H9 (cell line): ENCODE results near the gene DDIT4. TPM values are rescaled to one million over a fixed set of nuclear protein-coding genes. Genes with fewer than 3 reads are reported as not detected.
A peak's percentile ranks its signal among the peaks of the same experiment; 100 is the strongest.

Experiments used
- DNase-seq: peaks from one replicate; pipeline ENCODE4 v3.0.0-alpha.2; 2017
- H2AFZ ChIP-seq: one replicate; pipeline ENCODE4 v1.6.1; 2013; ENCODE audit warnings: mild to moderate bottlenecking, low read length, control low read depth, moderate library complexity
- H2AK5ac ChIP-seq: 2 replicates; pipeline ENCODE4 v1.6.1; 2013; ENCODE audit warnings: low read length, control low read depth, mixed read lengths; ENCODE audit not compliant: insufficient read length
- H2BK120ac ChIP-seq: one replicate; pipeline ENCODE4 v1.6.1; 2013; ENCODE audit warnings: low read depth, mild to moderate bottlenecking, low read length, control low read depth, inconsistent platforms; ENCODE audit not compliant: poor library complexity, severe bottlenecking
- H2BK12ac ChIP-seq: 2 replicates; pipeline ENCODE4 v1.6.1; 2013; ENCODE audit warnings: low read length, control low read depth, mixed read lengths, low read depth; ENCODE audit not compliant: insufficient read length
- H2BK15ac ChIP-seq: 2 replicates; pipeline ENCODE4 v1.6.1; 2013; ENCODE audit warnings: low read depth, low read length, control low read depth
- H2BK20ac ChIP-seq: one replicate; pipeline ENCODE4 v1.6.1; 2013; ENCODE audit warnings: low read depth, mild to moderate bottlenecking, low read length, control low read depth, inconsistent platforms; ENCODE audit not compliant: poor library complexity, severe bottlenecking
- H2BK5ac ChIP-seq: 2 replicates; pipeline ENCODE4 v1.6.1; 2013; ENCODE audit warnings: low read length, control low read depth, mixed read lengths; ENCODE audit not compliant: insufficient read length
- H3K14ac ChIP-seq: 2 replicates; pipeline ENCODE4 v1.6.1; 2013; ENCODE audit warnings: low read length, control low read depth; ENCODE audit not compliant: insufficient read depth
- H3K18ac ChIP-seq: 2 replicates; pipeline ENCODE4 v1.6.1; 2013; ENCODE audit warnings: low read depth, mild to moderate bottlenecking, mixed read lengths, low read length, control low read depth; ENCODE audit not compliant: insufficient read length
- H3K23ac ChIP-seq: 2 replicates; pipeline ENCODE4 v1.6.1; 2013; ENCODE audit warnings: low read length, control low read depth, mixed read lengths, low read depth; ENCODE audit not compliant: insufficient read length
- H3K23me2 ChIP-seq: 2 replicates; pipeline ENCODE4 v1.6.1; 2013; ENCODE audit warnings: low read depth, mild to moderate bottlenecking, mixed read lengths, low read length, control low read depth; ENCODE audit not compliant: insufficient read length, poor library complexity, severe bottlenecking
- H3K27ac ChIP-seq: 2 replicates; pipeline ENCODE4 v1.5.1; 2013; ENCODE audit warnings: low read length, control low read depth, mixed read lengths, low read depth; ENCODE audit not compliant: insufficient read length
- H3K27me3 ChIP-seq: 2 replicates; pipeline ENCODE4 v1.6.1; 2013; ENCODE audit warnings: low read length, control low read depth, inconsistent platforms; ENCODE audit not compliant: insufficient read depth
- H3K4ac ChIP-seq: 2 replicates; pipeline ENCODE4 v1.6.1; 2013; ENCODE audit warnings: low read depth, mild to moderate bottlenecking, control low read depth, inconsistent platforms, low read length, moderate library complexity
- H3K4me1 ChIP-seq: 2 replicates; pipeline ENCODE4 v1.6.1; 2013; ENCODE audit warnings: low read length, control low read depth, inconsistent platforms; ENCODE audit not compliant: insufficient read depth
- H3K4me2 ChIP-seq: 2 replicates; pipeline ENCODE4 v1.6.1; 2013; ENCODE audit warnings: low read length, control low read depth, mixed read lengths; ENCODE audit not compliant: insufficient read length, insufficient read depth
- H3K56ac ChIP-seq: 2 replicates; pipeline ENCODE4 v1.6.1; 2013; ENCODE audit warnings: low read depth, mild to moderate bottlenecking, mixed read lengths, low read length, control low read depth; ENCODE audit not compliant: insufficient read length
- H3K79me1 ChIP-seq: 2 replicates; pipeline ENCODE4 v1.6.1; 2013; ENCODE audit warnings: low read depth, mild to moderate bottlenecking, moderate library complexity, low read length, control low read depth, inconsistent platforms; ENCODE audit not compliant: insufficient read depth, poor library complexity, severe bottlenecking
- H3K79me2 ChIP-seq: 2 replicates; pipeline ENCODE4 v1.6.1; 2013; ENCODE audit warnings: low read length, control low read depth, inconsistent platforms; ENCODE audit not compliant: insufficient read depth
- H3K9ac ChIP-seq: 2 replicates; pipeline ENCODE4 v1.6.1; 2013; ENCODE audit warnings: low read length, control low read depth, mixed read lengths; ENCODE audit not compliant: insufficient read length; ENCODE audit errors: extremely low read depth
- H3K9me3 ChIP-seq: one replicate; pipeline ENCODE4 v1.6.1; 2013; ENCODE audit warnings: low read depth, low read length, inconsistent platforms; ENCODE audit not compliant: control insufficient read depth
- H3T11ph ChIP-seq: one replicate; pipeline ENCODE4 v1.6.1; 2013; ENCODE audit warnings: mild to moderate bottlenecking, low read length, control low read depth, inconsistent platforms
- H4K20me1 ChIP-seq: one replicate; pipeline ENCODE4 v1.6.1; 2013; ENCODE audit not compliant: control insufficient read depth, insufficient read length, insufficient read depth
- H4K5ac ChIP-seq: 2 replicates; pipeline ENCODE4 v1.6.1; 2013; ENCODE audit warnings: low read depth, mild to moderate bottlenecking, mixed read lengths, low read length, control low read depth; ENCODE audit not compliant: insufficient read length
- H4K8ac ChIP-seq: replicated peaks from 2 replicates; pipeline ENCODE4 v1.6.1; 2013; ENCODE audit warnings: low read length, control low read depth, mixed read lengths, low read depth; ENCODE audit not compliant: insufficient read length
- H4K91ac ChIP-seq: 2 replicates; pipeline ENCODE4 v1.6.1; 2013; ENCODE audit warnings: low read depth, mild to moderate bottlenecking, moderate library complexity, mixed read lengths, low read length, control low read depth; ENCODE audit not compliant: insufficient read length
- H3K27ac Mint-ChIP-seq, 3 experiments: 2 replicates in 2 of 3; 3 replicates in 1 of 3; pipeline ENCODE4 v1.8.0; 2020 to 2021; ENCODE audit warnings: mixed read lengths in 3 of 3, mild to moderate bottlenecking in 1 of 3, moderate library complexity in 1 of 3
- H3K27me3 Mint-ChIP-seq: 2 replicates; pipeline ENCODE4 v1.8.0; 2021; ENCODE audit warnings: low read depth, mild to moderate bottlenecking, moderate library complexity, mixed read lengths
- H3K36me3 Mint-ChIP-seq, 3 experiments: 2 replicates in 2 of 3; 3 replicates in 1 of 3; pipeline ENCODE4 v1.8.0; 2020 to 2021; ENCODE audit warnings: low read depth in 3 of 3, mixed read lengths in 3 of 3; ENCODE audit not compliant: insufficient read depth in 1 of 3
- H3K4me1 Mint-ChIP-seq, 2 experiments: 2 replicates each; pipeline ENCODE4 v1.8.0; 2020; ENCODE audit warnings: mixed read lengths in 2 of 2
- H3K4me3 Mint-ChIP-seq, 2 experiments: 2 replicates in 1 of 2; 3 replicates in 1 of 2; pipeline ENCODE4 v1.8.0; 2020 to 2021; ENCODE audit warnings: mild to moderate bottlenecking in 2 of 2, mixed read lengths in 2 of 2, moderate library complexity in 1 of 2
- H3K9me3 Mint-ChIP-seq, 2 experiments: 2 replicates in 1 of 2; 3 replicates in 1 of 2; pipeline ENCODE4 v1.8.0; 2020; ENCODE audit warnings: mild to moderate bottlenecking in 2 of 2, mixed read lengths in 2 of 2, moderate library complexity in 1 of 2
- CTCF ChIP-seq: fragments of 200-600 bp; sonication (generic); conservative IDR thresholded peaks from 3 replicates; pipeline ENCODE4 v1.8.0; 2021; ENCODE audit warnings: antibody characterized with exemption, mild to moderate bottlenecking
- WGBS: extraction: QIAGEN DNeasy Blood & Tissue Kit; methylation state at CpG from one replicate; pipeline ENCODE4 v1.1.7; 2013; ENCODE audit warnings: missing lambda C conversion rate, low lambda C conversion rate, mixed read lengths; ENCODE audit not compliant: insufficient read length; ENCODE audit errors: extremely low coverage; 5-methylcytosine and 5-hydroxymethylcytosine counted together
- total RNA-seq: library from RNA; stranded (reverse); gene quantifications from 2 replicates; pipeline ENCODE4 v1.2.1, GENCODE V29; 2021

Gene DDIT4
- total RNA-seq, 1 experiment from 2014 or later: 84.0 TPM

- Histone ChIP-seq H2BK20ac (no peak overlapping the region), H4K5ac (no peak overlapping the region), H4K20me1 (no peaks in the 10 kb centered on the region), H2AK5ac (no peak overlapping the region), H2BK12ac (no peak overlapping the region), H3K4me2 (no peak overlapping the region), H4K91ac (no peak overlapping the region), H3T11ph (no peak overlapping the region), H3K14ac (no peak overlapping the region), H3K56ac (no peak overlapping the region), H3K9me3 (no peaks in the 10 kb centered on the region), H2AFZ (no peak overlapping the region), H2BK5ac (no peak overlapping the region), H2BK120ac (no peak overlapping the region), H3K9ac (no peak overlapping the region), H3K4me1 (peaks cover 2% of the 10 kb centered on the region; the same call in 1 of the 2 replicates), H3K18ac (no peak overlapping the region), H2BK15ac (no peak overlapping the region), H3K4ac (no peak overlapping the region), H3K79me2 (no peaks in the 10 kb centered on the region), H3K27me3 (no peaks in the 10 kb centered on the region), H4K8ac (no peak overlapping the region), H3K23me2 (no peaks in the 10 kb centered on the region), H3K79me1 (peaks cover 3% of the 10 kb centered on the region), H3K23ac (no peak overlapping the region), H3K27ac (no peak overlapping the region)
- no peak for TF ChIP-seq CTCF
- no peak for DNase-seq
- H3K36me3 Mint-ChIP-seq: peaks cover 6 to 44% (median 33%) of the 10 kb centered on the region in 3 experiments; a peak in 6 of 7 replicates
- H3K9me3 Mint-ChIP-seq: no peaks in the 10 kb centered on the region; a peak in 1 of 5 replicates
- H3K27me3 Mint-ChIP-seq: no peaks in the 10 kb centered on the region
- H3K4me3 Mint-ChIP-seq: no peak overlapping the region
- peaks cover 18 to 24% of the 10 kb centered on the region in 2 experiments for H3K4me1 Mint-ChIP-seq
- peak overlapping the region in 1 of 3 experiments; percentile 47; a peak in 2 of 7 replicates for H3K27ac Mint-ChIP-seq
- no CpG with 5 or more reads among the region's 6 CpGs for WGBS
Observed at GRCh38 chr10:72227826-72228225, 45.9 kb upstream of the DDIT4 start.
